Tibial artery (tissue), 4 donors: ENCODE measurements around the gene NUP153.
A peak's percentile ranks its signal among the peaks of the same experiment; 100 is the strongest.

Experiments used
- DNase-seq, 2 donors: peaks; one replicate each; pipeline ENCODE4 v3.0.0-alpha.2; 2019
- H3K27ac ChIP-seq, 2 donors: fragments of 200-600 bp; sonication (generic) in 1 of 2; 1 replicate in 1 of 2; 2 replicates in 1 of 2; pipeline ENCODE4 v1.5.1; 2018 to 2019; ENCODE audit warnings: mild to moderate bottlenecking in 1 of 2
- H3K27me3 ChIP-seq, 2 donors: fragments of 200-600 bp; sonication (generic) in 1 of 2; one replicate each; pipeline versions ENCODE4 v1.5.1 to v1.6.0; 2016 to 2019
- H3K36me3 ChIP-seq, 3 donors: fragments of 200-600 bp; sonication (generic) in 2 of 3; one replicate each; pipeline ENCODE4 v1.5.1; 2016 to 2019; ENCODE audit warnings: mild to moderate bottlenecking in 2 of 3
- H3K4me1 ChIP-seq, 4 donors: fragments of 200-600 bp; sonication (generic) in 2 of 4; 1 replicate in 3 of 4; 2 replicates in 1 of 4; pipeline ENCODE4 v1.5.1; 2016 to 2019
- H3K4me3 ChIP-seq, 2 donors: fragments of 200-600 bp; sonication (generic) in 1 of 2; 1 replicate in 1 of 2; 2 replicates in 1 of 2; pipeline ENCODE4 v1.5.1; 2018 to 2019; ENCODE audit warnings: mild to moderate bottlenecking in 2 of 2
- H3K9me3 ChIP-seq, 3 donors: fragments of 200-600 bp; sonication (generic) in 1 of 3; one replicate each; pipeline ENCODE4 v1.5.1; 2016 to 2019
- CTCF ChIP-seq, 2 experiments: fragments of 200-600 bp in 1 of 2; fragments of 450-650 bp in 1 of 2; IDR thresholded peaks; one replicate each; pipeline ENCODE4 v1.5.1; 2017 to 2019; ENCODE audit warnings: antibody characterized with exemption in 2 of 2, mild to moderate bottlenecking in 1 of 2, moderate library complexity in 1 of 2
- intact Hi-C: fragments of 100-400 bp; cut with DNase I; formaldehyde crosslinking; loops from one replicate; pipeline ENCODE4 v1.15.0; 2023; ENCODE audit warnings: low total_unique reads

Gene NUP153

GRCh38 chr6:17635568-17635967 lies 71.2 kb downstream of the NUP153 start:
- no peak for TF ChIP-seq CTCF (IDR thresholded peaks at IDR 0.05)
- no peak for DNase-seq
- no peaks in the 10 kb centered on the region for H3K9me3 ChIP-seq
- peak overlapping the region; percentile 15 to 62 for H3K27ac ChIP-seq
- H3K36me3 ChIP-seq, result peaks cover 7 to 29% (median 18%) of the 10 kb centered on the region in 3 donors
- H3K27me3 ChIP-seq, result no peaks in the 10 kb centered on the region
- intact Hi-C loops, result no loop called here
- no peak overlapping the region for H3K4me3 ChIP-seq
- H3K4me1 ChIP-seq, result peaks cover 0 to 77% (median 23%) of the 10 kb centered on the region in 4 donors

GRCh38 chr6:17633465-17634188 lies 73.1 kb downstream of the NUP153 start:
- Histone ChIP-seq H3K27me3 (no peaks in the 10 kb centered on the region), H3K4me1 (peaks cover 0 to 66% (median 24%) of the 10 kb centered on the region in 4 donors), H3K4me3 (no peak overlapping the region), H3K27ac (peak overlapping the region in 1 of 2 donors; percentile 2), H3K36me3 (peaks cover 11 to 39% (median 25%) of the 10 kb centered on the region in 3 donors), H3K9me3 (no peaks in the 10 kb centered on the region)
- TF ChIP-seq CTCF (IDR thresholded peaks at IDR 0.05), result no peak
- intact Hi-C loops, result no loop called here
- no peak for DNase-seq

- DNase-seq, result no peak
- Histone ChIP-seq H3K4me1 (peaks cover 0 to 61% (median 21%) of the 10 kb centered on the region in 4 donors), H3K9me3 (no peaks in the 10 kb centered on the region), H3K4me3 (no peak overlapping the region), H3K27me3 (no peaks in the 10 kb centered on the region), H3K36me3 (peaks cover 18 to 39% (median 30%) of the 10 kb centered on the region in 3 donors), H3K27ac (peak overlapping the region in 1 of 2 donors; percentile 2)
- no peak for TF ChIP-seq CTCF (IDR thresholded peaks at IDR 0.05)
- intact Hi-C loops, result no loop called here
Observed at GRCh38 chr6:17632934-17633333, 73.8 kb downstream of the NUP153 start.

GRCh38 chr6:17630511-17631073 lies 76.1 kb downstream of the NUP153 start:
- H3K4me3 ChIP-seq, result no peak overlapping the region
- peaks cover 0 to 38% (median 14%) of the 10 kb centered on the region in 4 donors for H3K4me1 ChIP-seq
- no peak for TF ChIP-seq CTCF (IDR thresholded peaks at IDR 0.05)
- DNase-seq, result no peak
- intact Hi-C loops, result no loop called here
- H3K9me3 ChIP-seq, result no peaks in the 10 kb centered on the region
- H3K27me3 ChIP-seq, result no peaks in the 10 kb centered on the region
- peak overlapping the region in 1 of 2 donors; percentile 28 for H3K27ac ChIP-seq
- H3K36me3 ChIP-seq, result peaks cover 25 to 40% (median 31%) of the 10 kb centered on the region in 3 donors

- no peak for TF ChIP-seq CTCF (IDR thresholded peaks at IDR 0.05)
- intact Hi-C loops, result no loop called here
- Histone ChIP-seq H3K36me3 (peaks cover 32 to 46% (median 33%) of the 10 kb centered on the region in 3 donors), H3K4me1 (peaks cover 0 to 35% (median 14%) of the 10 kb centered on the region in 4 donors), H3K4me3 (no peak overlapping the region), H3K9me3 (no peaks in the 10 kb centered on the region), H3K27ac (peak overlapping the region in 1 of 2 donors; percentile 28), H3K27me3 (no peaks in the 10 kb centered on the region)
- DNase-seq, result no peak
Observed at GRCh38 chr6:17629824-17630510, 76.8 kb downstream of the NUP153 start.
